GM19438 (cell line): ENCODE results near the gene SLC39A5.
A peak's percentile ranks its signal among the peaks of the same experiment; 100 is the strongest.
"Not testable (repeated sequence)": the region's sequence is repeated elsewhere in the genome, so short reads cannot be mapped to it uniquely, and the experiment has no call there.

Experiments used
- ATAC-seq: cut with Tn5 transposase; IDR thresholded peaks from one replicate; pipeline ENCODE4 v1.9.1; 2021; ENCODE audit warnings: low read depth; ENCODE audit not compliant: unreplicated experiment

SLC39A5 gene

GRCh38 chr12:56242986-56243385 lies 13.1 kb downstream of the SLC39A5 start:
- ATAC-seq: no peak

GRCh38 chr12:56243731-56244181 lies 13.9 kb downstream of the SLC39A5 start:
- ATAC-seq: no peak

GRCh38 chr12:56244494-56244893 lies 14.6 kb downstream of the SLC39A5 start:
- no peak for ATAC-seq

GRCh38 chr12:56247923-56248322 lies 18.1 kb downstream of the SLC39A5 start:
- ATAC-seq: no peak

GRCh38 chr12:56248711-56249110 lies 18.9 kb downstream of the SLC39A5 start:
- ATAC-seq: no peak

- ATAC-seq: no peak
Observed at GRCh38 chr12:56252649-56253048, 22.8 kb downstream of the SLC39A5 start.

- no peak for ATAC-seq
Observed at GRCh38 chr12:56253091-56253490, 23.2 kb downstream of the SLC39A5 start.

GRCh38 chr12:56255671-56256070 lies 25.8 kb downstream of the SLC39A5 start:
- ATAC-seq: no peak

- no peak for ATAC-seq
Observed at GRCh38 chr12:56256326-56256960, 26.6 kb downstream of the SLC39A5 start.

GRCh38 chr12:56257071-56257470 lies 27.2 kb downstream of the SLC39A5 start:
- no peak for ATAC-seq

GRCh38 chr12:56257491-56258067 lies 27.7 kb downstream of the SLC39A5 start:
- ATAC-seq: no peak

GRCh38 chr12:56258068-56258819 lies 28.4 kb downstream of the SLC39A5 start, which contains the start of gene ANKRD52:
ANKRD52 (minus strand) TSS chr12:56258384; CDS start chr12:56258269, 115 bp downstream.
- peak; percentile 89 for ATAC-seq

GRCh38 chr12:56258820-56259183 lies 29.0 kb downstream of the SLC39A5 start:
- no peak for ATAC-seq

GRCh38 chr12:56260380-56260779 lies 30.5 kb downstream of the SLC39A5 start:
- ATAC-seq: no peak

GRCh38 chr12:56260921-56261320 lies 31.1 kb downstream of the SLC39A5 start:
- no peak for ATAC-seq

GRCh38 chr12:56261503-56262232 lies 31.8 kb downstream of the SLC39A5 start:
- ATAC-seq: no peak

GRCh38 chr12:56262955-56263354 lies 33.1 kb downstream of the SLC39A5 start:
- ATAC-seq: not testable (repeated sequence)

GRCh38 chr12:56266068-56266692 lies 36.3 kb downstream of the SLC39A5 start:
- not testable (repeated sequence) for ATAC-seq

GRCh38 chr12:56266693-56267442 lies 37.0 kb downstream of the SLC39A5 start, which contains the start of gene COQ10A:
COQ10A (plus strand) TSS chr12:56266942; CDS start chr12:56267119, 177 bp downstream.
- ATAC-seq: peak; percentile 82
